ENCODE results near the gene HPN.
A peak's percentile ranks its signal among the peaks of the same experiment; 100 is the strongest.

HPN gene

DNA sequence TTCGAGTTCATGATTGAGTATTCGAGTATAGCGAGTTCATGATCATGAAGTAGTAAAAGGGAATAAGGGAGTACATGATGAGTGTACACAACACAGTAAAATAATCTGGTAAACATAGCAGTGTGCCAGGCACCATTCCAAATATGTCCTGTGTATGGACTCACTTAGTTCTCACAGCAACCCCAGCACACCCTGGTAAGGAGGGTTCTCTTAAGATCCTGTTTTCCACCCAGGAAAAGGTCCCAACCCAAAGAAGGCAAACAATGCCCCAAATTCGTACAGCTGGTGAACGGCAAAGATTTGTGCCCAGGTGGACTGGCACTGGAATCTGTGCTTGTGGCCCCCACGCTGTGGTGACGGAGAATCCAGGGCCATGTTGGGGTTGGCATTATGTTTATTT lies 21.4 kb downstream of the HPN start:
- DNase-seq (ENCODE audit: low read depth in 2 of 2): no peak

DNA sequence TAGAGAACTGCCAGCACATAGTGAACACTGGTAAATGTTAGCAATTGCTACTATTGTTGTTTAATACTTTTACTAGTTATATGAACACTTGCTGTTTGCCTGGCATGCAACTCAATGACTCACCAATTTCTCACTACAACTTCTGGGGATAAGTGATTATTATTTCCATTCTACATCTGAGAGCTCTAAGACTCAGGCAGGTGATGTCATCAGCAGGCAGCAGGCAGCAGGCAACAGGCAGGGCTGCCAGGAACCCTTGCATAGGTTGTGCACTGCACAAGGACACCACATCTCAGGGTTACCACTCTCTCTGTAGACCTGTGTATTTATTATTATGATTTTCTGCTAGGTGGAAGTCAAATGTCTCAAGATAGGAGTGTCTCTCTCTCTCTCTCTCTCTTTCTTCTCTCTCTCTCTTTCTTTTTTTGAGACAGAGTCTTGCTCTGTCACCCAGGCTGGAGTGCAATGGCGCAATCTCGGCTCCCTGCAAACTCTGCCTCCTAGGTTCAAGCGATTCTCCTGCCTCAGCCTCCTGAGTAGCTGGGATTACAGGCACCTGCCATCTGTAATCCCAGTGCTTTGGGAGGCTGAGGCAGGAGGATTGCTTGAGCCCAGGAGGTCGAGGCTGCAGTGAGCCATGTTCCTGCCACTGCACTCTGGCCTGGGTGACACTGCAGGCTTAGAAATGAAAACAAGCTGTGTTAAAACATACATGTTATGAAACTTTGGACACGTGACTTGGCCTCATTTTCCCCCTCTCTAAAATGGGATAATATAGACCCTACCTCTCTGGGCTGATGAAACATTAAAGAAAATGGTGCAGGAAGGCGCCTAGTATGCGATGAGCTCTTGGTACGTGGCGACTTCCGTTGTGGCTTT lies 22.7 kb downstream of the HPN start:
- DNase-seq (ENCODE audit: low read depth in 2 of 2): no peak

DNA sequence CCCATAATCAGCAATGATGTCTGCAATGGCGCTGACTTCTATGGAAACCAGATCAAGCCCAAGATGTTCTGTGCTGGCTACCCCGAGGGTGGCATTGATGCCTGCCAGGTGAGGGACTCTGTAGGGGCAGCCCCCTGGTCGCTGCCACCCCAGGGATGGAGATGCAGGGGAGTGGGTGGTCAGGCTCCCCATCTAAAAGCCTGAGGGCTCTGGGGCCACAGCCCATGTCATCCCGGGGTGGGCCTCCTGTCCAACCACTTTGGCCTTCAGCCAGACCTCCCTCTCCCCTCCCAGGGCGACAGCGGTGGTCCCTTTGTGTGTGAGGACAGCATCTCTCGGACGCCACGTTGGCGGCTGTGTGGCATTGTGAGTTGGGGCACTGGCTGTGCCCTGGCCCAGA lies 24.1 kb downstream of the HPN start:
- DNase-seq (ENCODE audit: low read depth in 2 of 2): no peak

- DNase-seq (ENCODE audit: low read depth in 2 of 2): no peak
Observed at GRCh38 chr19:35066121-35066520, 24.6 kb downstream of the HPN start.

DNA sequence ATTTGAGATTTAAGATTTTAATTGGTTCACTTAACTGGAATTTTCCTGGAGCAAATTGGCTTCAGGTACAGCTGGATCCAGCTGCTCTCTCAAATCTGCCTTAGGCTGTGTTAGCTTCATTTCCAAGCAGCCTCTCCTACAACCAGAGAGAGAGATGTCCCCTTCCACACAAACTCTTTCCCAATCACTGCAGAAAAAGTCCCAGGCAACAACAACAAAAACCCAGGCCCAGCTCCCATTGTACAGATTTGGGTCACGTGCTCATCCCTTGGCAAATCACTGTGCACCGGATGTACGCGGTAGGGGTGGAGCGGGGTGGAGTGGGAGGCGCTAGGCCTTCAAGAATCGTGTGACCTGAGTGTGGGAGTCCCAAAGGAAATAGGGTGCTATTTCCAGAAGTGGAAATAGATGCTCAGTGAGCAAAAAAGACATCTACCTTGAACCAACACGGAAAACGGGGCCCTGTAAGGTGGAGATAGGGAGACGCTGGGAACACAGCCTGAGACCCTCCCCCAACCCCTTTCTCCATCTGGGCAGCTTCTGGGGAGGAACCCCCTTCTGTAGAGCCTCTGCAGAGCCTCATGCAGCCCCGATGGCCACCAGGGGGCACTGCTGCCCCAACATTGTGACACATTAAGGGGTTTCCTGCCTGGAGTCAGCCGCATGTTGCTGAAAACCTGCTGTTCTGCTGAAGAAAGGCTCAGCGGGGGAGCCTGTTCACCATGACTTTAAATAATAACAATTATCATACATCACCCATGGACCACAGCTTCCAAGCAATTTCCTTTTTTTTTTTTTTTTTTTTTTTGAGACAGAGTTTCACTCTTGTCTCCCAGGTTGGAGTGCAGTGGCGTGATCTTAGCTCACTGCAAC lies 25.4 kb downstream of the HPN start:
- DNase-seq (ENCODE audit: low read depth in 2 of 2): peak; percentile 62 to 71

GRCh38 chr19:35068941-35069634 lies 27.6 kb downstream of the HPN start:
- DNase-seq (ENCODE audit: low read depth in 2 of 2): no peak

- DNase-seq (ENCODE audit: low read depth in 2 of 2): peak; percentile 19 to 20
Observed at GRCh38 chr19:35069696-35070095, 28.2 kb downstream of the HPN start.

DNA sequence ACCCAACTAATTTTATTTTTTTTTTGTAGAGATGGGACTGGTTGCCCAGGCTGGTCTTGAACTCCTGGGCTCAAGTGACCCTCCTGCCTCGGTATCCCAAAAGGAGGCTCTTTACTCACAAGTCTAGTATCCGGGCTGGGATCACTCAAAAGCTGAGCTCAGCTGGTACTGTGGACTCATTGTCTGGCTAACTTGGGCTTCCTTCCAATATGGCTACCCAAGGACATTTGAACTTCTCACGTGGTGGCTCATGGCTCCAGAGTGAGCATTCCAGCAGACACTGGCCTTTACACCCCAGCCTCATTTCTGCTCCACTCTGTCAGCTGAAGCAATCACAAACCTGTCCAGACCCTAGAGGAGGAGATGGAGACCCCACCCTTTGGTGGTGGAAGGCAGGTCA lies 28.9 kb downstream of the HPN start:
- no peak for DNase-seq (ENCODE audit: low read depth in 2 of 2)

- no peak for DNase-seq (ENCODE audit: low read depth in 2 of 2)
Observed at GRCh38 chr19:35073516-35073915, 32.0 kb downstream of the HPN start.

DNA sequence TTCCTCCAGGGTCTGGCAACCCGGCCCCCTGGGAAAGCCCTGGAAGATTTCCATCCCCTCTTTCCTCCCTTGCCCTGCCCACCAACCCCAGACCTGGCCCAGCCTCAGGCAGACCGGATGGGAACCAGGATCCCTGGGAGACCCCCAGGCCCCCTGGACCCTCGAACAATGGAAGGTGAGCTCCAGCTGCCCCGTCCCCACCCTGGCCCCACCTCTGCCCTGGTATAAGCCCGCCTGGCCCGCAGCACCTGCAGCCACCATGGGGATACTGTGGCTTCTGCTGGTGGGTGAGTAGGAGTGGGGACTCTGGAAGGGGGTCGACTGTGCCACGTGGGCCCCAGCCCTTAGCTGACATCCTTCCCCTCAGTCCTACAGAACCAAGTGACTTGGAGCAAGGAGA lies 32.4 kb downstream of the HPN start:
- no peak for DNase-seq (ENCODE audit: low read depth in 2 of 2)

- DNase-seq (ENCODE audit: low read depth in 2 of 2): no peak
Observed at GRCh38 chr19:35074426-35075201, 33.1 kb downstream of the HPN start.

DNA sequence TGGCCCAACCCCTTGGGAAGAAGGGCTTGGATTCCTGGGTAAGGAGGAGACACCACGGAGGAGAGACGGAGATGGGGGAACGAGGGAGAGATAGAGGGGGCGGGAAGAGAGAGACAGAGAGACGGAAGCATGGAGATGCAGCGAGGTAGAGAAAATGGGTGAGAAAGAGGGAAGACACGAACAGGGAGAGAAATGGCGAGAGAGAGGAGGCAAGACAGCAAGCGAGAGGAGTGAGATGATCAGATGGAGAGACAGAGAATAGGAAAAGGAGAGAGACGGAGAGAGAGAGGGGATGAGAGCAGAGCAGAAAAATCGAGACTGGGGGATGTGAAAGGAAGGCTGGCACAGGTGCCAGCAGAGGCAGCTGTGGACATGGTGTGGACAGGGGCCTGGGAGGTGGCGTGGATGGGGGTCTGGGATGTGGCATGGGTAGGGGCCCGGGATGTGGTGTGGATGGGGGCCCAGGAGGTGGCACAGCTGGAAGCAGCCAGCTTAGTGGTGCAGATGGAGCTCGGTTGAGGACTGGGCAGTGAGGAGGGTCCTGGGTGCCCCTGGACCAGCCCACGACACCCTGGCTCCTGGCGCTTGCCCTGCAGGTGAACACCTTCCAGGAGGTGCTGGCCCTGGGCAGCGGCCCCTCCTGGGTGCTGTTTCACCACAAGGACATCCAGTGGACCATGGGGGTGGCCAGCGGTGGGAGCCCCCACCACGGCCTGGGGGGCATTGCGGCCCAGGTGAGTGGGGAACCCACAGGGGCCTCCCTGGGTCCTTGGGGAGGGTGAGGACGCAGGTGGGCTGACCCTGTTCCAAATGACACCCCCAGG lies 33.9 kb downstream of the HPN start:
- DNase-seq (ENCODE audit: low read depth in 2 of 2): no peak

DNA sequence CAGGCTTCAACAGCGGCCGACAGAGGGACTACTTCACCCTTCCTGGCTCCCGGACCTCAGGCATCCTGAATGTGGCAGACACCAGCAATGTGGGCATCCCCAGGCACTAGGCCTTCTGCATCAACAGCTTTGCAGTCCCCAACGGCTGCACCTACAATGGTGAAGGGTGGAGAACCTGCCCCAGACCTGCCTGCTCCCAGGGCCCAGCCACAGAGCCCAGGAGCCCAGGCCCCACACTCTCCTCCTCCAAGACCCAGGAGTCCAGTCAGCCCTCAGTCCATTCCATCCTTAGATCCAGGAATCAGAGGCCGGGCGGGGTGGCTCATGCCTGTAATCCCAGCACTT lies 34.5 kb downstream of the HPN start:
- DNase-seq (ENCODE audit: low read depth in 2 of 2): no peak

DNA sequence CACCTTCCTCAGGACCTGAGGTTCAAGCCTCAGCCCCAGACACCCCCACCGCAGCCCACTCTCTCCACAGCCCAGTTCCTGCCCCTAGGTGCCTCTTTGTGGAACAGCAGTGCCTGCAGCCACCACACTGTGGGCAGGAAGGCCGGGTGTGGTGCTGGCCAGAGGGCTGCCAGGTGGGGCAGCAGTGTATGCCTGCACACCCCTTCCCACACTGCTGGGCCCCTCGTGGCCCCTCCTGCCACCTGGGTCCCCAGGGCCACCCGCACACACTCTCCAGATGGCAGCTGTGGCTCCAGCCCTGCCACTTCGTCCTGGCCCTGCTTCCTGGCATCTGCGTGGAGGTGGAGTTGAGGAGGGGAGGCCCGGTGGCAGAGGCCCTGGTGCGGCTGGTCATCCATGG lies 35.1 kb downstream of the HPN start:
- no peak for DNase-seq (ENCODE audit: low read depth in 2 of 2)

DNA sequence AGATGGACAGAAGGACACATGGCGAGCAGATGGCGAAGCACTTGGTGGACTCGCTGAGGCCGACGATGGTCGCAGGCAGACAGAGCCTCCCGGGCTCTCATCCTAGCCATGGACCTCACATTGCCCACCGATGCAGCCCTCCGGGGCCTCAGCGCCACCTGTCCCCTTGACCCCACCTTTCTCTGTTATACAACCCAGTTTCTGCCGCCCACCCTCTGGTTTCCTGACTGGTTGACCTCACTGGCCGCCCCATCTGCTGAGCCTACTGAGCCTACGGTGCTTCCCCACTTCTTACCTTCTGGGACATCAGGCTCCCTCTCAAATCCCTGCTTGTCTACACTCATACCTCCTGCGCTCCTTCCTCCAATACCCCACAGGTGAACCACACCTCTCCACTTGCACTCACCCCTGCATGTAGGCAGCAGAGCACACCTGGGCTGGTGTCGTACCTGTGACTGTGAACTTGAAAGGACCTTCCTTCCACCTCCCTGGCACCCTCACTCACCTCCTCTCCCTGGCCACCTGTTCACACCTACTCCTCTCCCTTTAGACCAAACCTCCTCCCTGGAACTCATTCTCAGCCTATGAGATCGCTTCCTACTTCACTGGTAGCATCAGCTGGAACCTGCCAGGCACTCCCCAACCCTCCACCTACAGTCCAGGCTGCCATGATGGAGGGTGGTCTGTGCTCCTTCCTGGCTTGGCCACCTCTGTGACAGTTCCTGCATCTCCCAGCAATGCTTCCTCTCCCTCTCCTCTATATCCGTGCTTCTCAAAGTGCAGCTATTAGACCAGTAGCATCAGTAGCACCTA lies 36.1 kb downstream of the HPN start:
- DNase-seq (ENCODE audit: low read depth in 2 of 2): no peak

- DNase-seq (ENCODE audit: low read depth in 2 of 2): no peak
Observed at GRCh38 chr19:35079826-35080225, 38.3 kb downstream of the HPN start.

DNA sequence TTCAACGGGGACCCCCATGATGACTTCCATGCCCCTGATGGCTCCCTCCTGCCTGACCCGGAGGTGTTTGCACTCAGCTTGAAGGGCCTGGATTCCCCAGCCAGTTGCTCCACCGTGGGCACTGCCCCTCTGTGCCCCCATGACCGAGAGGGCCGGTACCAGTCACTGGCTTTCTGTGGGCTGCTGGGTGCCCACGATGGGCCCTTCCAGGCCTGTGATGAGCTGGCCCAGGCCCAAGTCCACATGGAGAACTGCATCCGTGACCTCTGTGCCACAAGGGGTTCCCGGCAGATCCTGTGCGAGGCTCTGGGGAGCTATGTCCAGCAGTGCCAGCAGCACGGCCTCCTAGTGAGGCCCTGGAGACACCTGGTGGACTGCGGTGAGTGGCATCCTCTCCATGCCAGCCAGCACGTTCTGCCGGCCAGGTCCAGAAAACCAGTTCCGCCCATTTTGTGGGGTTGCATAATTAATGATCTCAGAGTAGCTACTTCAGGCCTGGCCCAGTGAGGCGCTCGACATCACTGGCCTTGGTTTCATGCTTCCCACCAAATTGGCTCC lies 39.2 kb downstream of the HPN start:
- no peak for DNase-seq (ENCODE audit: low read depth in 2 of 2)

DNA sequence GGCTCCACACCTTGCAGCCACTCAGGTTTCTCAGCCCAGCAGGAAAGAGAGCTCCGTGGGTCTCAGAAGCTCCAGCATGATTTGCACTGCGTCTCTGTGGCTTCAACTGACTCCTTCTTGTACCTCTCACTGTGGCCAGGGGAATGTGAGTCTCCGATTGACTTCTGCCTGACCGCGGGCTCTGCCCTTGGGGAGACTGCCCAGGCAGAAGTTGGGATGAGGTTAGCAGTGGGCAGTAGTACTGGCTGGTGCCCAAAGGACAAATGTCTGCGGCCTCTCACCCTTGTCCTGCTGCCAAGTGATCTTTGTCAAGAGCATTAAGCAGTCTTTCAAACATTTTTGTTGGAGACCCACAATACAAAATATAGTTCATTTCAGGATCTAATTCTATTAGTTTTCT lies 39.7 kb downstream of the HPN start:
- DNase-seq (ENCODE audit: low read depth in 2 of 2): no peak

GRCh38 chr19:35083691-35084508 lies 42.4 kb downstream of the HPN start:
- DNase-seq (ENCODE audit: low read depth in 2 of 2): no peak
